ENCODE measurements around the gene LENEP.
A peak's percentile ranks its signal among the peaks of the same experiment; 100 is the strongest.

LENEP gene

DNA sequence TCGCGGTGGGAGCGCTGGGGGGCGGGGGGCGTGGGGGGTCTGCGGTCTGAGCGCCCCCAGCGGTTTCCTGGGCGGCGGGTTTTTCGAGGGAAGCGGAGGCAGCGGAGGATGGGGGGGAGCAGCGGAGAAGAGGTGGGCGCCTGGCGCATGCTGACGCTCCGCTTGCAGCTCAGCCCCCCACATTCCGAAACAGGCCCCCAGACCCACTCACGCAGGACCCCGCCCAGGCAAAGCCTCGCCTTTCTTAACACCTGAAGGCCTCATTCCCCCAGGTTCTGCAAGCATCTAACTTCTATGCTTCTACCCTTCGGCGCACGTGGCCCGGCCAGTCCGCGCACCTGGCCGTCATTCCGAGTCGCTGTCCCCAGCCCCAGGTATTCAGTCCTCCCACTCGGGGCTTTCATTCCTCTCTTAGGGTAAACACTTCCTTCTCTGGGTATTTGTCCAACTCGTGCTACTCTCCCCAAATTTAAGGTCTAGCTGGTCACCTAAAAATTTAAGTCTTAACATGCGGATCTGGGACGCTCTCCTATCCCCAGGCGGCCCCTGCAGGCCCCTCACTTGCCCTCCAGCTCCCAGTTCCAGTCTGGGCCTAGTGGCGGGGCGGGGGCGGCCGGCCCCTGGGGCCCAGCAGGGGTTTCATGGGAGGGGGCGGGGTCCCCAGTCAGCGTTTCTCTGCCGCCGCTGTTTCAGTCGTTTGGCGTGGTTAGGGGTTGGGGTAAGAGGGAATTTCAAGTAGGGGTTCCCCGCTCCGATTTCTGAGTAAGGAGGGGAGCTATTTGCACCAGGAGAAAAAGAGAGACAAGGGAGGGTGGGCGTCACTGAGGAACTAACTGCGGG, 6.4 kb downstream of the LENEP start:
- peak overlapping the region; percentile 84 for H3K4ac ChIP-seq (ENCODE audit: low read length)
- H3K9ac ChIP-seq (ENCODE audit: low read depth, low read length, poor library complexity) = peak overlapping the region; percentile 70
- peak overlapping the region; percentile 89 for H3K27ac ChIP-seq (replicated peaks; ENCODE audit: low read length)
- peak overlapping the region; percentile 90 for H2AK5ac ChIP-seq (ENCODE audit: low read depth, low read length)
- H2BK12ac ChIP-seq (ENCODE audit: low read length) = peak overlapping the region; percentile 93
- H3K4me3 ChIP-seq (ENCODE audit: low read length in 2 of 2) = peak overlapping the region; percentile 71 to 90
- peaks cover 8% of the 10 kb centered on the region for H3K79me1 ChIP-seq (ENCODE audit: low read depth, low read length)
- H3K14ac ChIP-seq (ENCODE audit: low read length) = peak overlapping the region; percentile 31
- peak overlapping the region; percentile 73 for H3K23ac ChIP-seq (ENCODE audit: low read depth, low read length, poor library complexity)
- H3K4me1 ChIP-seq (ENCODE audit: control insufficient read depth in 2 of 2, insufficient read depth in 1 of 2, low read depth in 1 of 2, low read length in 2 of 2) = peaks cover 16 to 19% of the 10 kb centered on the region in 2 donors
- H2BK15ac ChIP-seq (ENCODE audit: low read length) = peak overlapping the region; percentile 93
- H4K91ac ChIP-seq (ENCODE audit: low read depth, low read length, poor library complexity) = no peak overlapping the region
- peak overlapping the region; percentile 96 for H3K4me2 ChIP-seq (ENCODE audit: insufficient read depth, low read length, poor library complexity, severe bottlenecking)
- H2AFZ ChIP-seq (ENCODE audit: low read length) = peak overlapping the region; percentile 76
- H2BK120ac ChIP-seq (ENCODE audit: low read depth, low read length) = no peak overlapping the region
- H3K18ac ChIP-seq (ENCODE audit: low read length) = peak overlapping the region; percentile 97
- H3K27me3 ChIP-seq (ENCODE audit: control insufficient read depth in 3 of 3, insufficient read depth in 3 of 3, low read depth in 1 of 3, low read length in 3 of 3) = peaks cover 0 to 2% (median 0%) of the 10 kb centered on the region in 3 experiments
- no peaks in the 10 kb centered on the region for H3K36me3 ChIP-seq (replicated peaks in 1 of 2; ENCODE audit: control insufficient read depth in 2 of 2, insufficient read depth in 2 of 2, low read length in 2 of 2)
- H2BK5ac ChIP-seq (ENCODE audit: low read length) = peak overlapping the region; percentile 88
- no peak for DNase-seq (ENCODE audit: low spot score)
- no peaks in the 10 kb centered on the region for H3K9me3 ChIP-seq (replicated peaks in 1 of 2; ENCODE audit: control insufficient read depth in 2 of 2, insufficient read depth in 1 of 2, low read depth in 1 of 2, low read length in 2 of 2)
- no CpG with 5 or more reads among the region's 50 CpGs for WGBS, 2 donors (ENCODE audit: extremely low coverage in 2 of 2, insufficient read length in 2 of 2, insufficient replicate concordance in 1 of 2)
- H4K8ac ChIP-seq (ENCODE audit: low read depth, low read length) = no peak overlapping the region

DNA sequence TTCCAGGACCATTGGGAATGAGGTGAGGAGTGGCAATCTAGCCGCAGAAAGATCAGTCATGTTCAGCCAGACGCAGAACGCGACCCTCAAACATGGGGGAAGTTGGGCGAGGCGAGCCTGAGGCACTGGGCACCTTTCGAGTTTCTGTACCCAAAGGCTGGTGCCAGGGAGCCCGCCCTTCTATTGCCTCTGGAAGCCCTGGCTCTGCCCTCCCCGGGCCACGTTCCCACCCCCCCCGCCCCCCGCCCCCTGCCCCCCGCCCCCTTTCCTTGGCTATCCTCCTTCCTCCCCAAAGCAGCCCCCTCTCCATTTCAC, 7.0 kb downstream of the LENEP start:
- Histone ChIP-seq H3K14ac (ENCODE audit: low read length) (peak overlapping the region; percentile 31), H3K4me3 (ENCODE audit: low read length in 2 of 2) (peak overlapping the region; percentile 24 to 90), H3K9ac (ENCODE audit: low read depth, low read length, poor library complexity) (peak overlapping the region; percentile 90), H3K18ac (ENCODE audit: low read length) (peak overlapping the region; percentile 97), H3K27me3 (ENCODE audit: control insufficient read depth in 3 of 3, insufficient read depth in 3 of 3, low read depth in 1 of 3, low read length in 3 of 3) (peaks cover 0 to 2% (median 0%) of the 10 kb centered on the region in 3 experiments), H3K4me2 (ENCODE audit: insufficient read depth, low read length, poor library complexity, severe bottlenecking) (peak overlapping the region; percentile 96), H2AFZ (ENCODE audit: low read length) (peak overlapping the region; percentile 97), H2BK15ac (ENCODE audit: low read length) (peak overlapping the region; percentile 93), H3K27ac (replicated peaks; ENCODE audit: low read length) (peak overlapping the region; percentile 89), H3K23ac (ENCODE audit: low read depth, low read length, poor library complexity) (peak overlapping the region; percentile 73), H3K79me1 (ENCODE audit: low read depth, low read length) (peaks cover 8% of the 10 kb centered on the region), H3K9me3 (replicated peaks in 1 of 2; ENCODE audit: control insufficient read depth in 2 of 2, insufficient read depth in 1 of 2, low read depth in 1 of 2, low read length in 2 of 2) (no peaks in the 10 kb centered on the region), H2BK5ac (ENCODE audit: low read length) (peak overlapping the region; percentile 88), H4K8ac (ENCODE audit: low read depth, low read length) (no peak overlapping the region), H4K91ac (ENCODE audit: low read depth, low read length, poor library complexity) (no peak overlapping the region), H2BK12ac (ENCODE audit: low read length) (peak overlapping the region; percentile 93), H3K4me1 (ENCODE audit: control insufficient read depth in 2 of 2, insufficient read depth in 1 of 2, low read depth in 1 of 2, low read length in 2 of 2) (peaks cover 17 to 19% of the 10 kb centered on the region in 2 donors), H2BK120ac (ENCODE audit: low read depth, low read length) (no peak overlapping the region), H3K36me3 (replicated peaks in 1 of 2; ENCODE audit: control insufficient read depth in 2 of 2, insufficient read depth in 2 of 2, low read length in 2 of 2) (no peaks in the 10 kb centered on the region), H2AK5ac (ENCODE audit: low read depth, low read length) (peak overlapping the region; percentile 83), H3K4ac (ENCODE audit: low read length) (no peak overlapping the region)
- no peak for DNase-seq (ENCODE audit: low spot score)
- no CpG with 5 or more reads among the region's 13 CpGs for WGBS, 2 donors (ENCODE audit: extremely low coverage in 2 of 2, insufficient read length in 2 of 2, insufficient replicate concordance in 1 of 2)

DNA sequence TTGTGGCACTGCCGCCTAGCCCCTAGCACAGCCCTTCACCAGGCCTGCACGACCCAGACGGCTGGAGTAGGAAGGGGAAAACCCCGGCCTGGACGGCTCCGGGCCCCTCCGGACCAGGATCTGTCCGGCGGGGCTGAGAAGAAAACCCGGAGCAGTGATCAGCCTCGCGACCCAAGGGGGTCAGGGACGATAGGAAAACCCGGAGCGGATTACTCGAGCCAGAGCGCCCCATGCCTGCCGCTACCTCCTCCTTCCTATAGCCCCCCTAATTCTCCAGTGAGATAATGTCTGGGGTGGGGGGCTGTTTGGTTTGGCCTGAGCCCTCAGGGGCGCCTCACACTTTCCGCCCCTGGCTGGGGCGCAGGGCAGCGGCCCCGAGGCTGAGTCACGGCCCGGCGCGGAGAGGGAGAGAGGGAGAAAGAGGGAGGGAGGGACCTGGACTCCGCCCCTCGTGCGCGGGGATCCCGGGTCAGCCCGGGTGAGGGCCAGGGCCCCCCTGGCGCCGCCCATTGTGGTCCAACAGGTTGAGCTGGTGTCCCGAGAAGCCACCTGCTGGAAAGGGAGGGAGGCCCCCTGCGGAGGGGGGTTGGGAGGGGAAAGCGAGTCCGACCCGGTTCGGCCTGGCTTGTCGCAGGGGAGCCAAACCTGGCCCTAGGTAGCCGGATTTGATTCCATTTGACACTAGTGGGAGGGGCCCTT, 7.5 kb downstream of the LENEP start:
- H3K79me1 ChIP-seq (ENCODE audit: low read depth, low read length) = peaks cover 9% of the 10 kb centered on the region
- no peaks in the 10 kb centered on the region for H3K36me3 ChIP-seq (replicated peaks in 1 of 2; ENCODE audit: control insufficient read depth in 2 of 2, insufficient read depth in 2 of 2, low read length in 2 of 2)
- H2AFZ ChIP-seq (ENCODE audit: low read length) = peak overlapping the region; percentile 97
- no peaks in the 10 kb centered on the region for H3K9me3 ChIP-seq (replicated peaks in 1 of 2; ENCODE audit: control insufficient read depth in 2 of 2, insufficient read depth in 1 of 2, low read depth in 1 of 2, low read length in 2 of 2)
- H2BK15ac ChIP-seq (ENCODE audit: low read length) = peak overlapping the region; percentile 68
- peak overlapping the region; percentile 88 for H2BK5ac ChIP-seq (ENCODE audit: low read length)
- H3K4me3 ChIP-seq (ENCODE audit: low read length in 2 of 2) = peak overlapping the region; percentile 82 to 90
- H3K27me3 ChIP-seq (ENCODE audit: control insufficient read depth in 3 of 3, insufficient read depth in 3 of 3, low read depth in 1 of 3, low read length in 3 of 3) = peaks cover 0 to 2% (median 0%) of the 10 kb centered on the region in 3 experiments
- H3K4me2 ChIP-seq (ENCODE audit: insufficient read depth, low read length, poor library complexity, severe bottlenecking) = peak overlapping the region; percentile 96
- no peak overlapping the region for H3K4ac ChIP-seq (ENCODE audit: low read length)
- DNase-seq (ENCODE audit: low spot score) = peak; percentile 97
- peak overlapping the region; percentile 89 for H3K27ac ChIP-seq (replicated peaks; ENCODE audit: low read length)
- H2AK5ac ChIP-seq (ENCODE audit: low read depth, low read length) = peak overlapping the region; percentile 23
- no peak overlapping the region for H2BK120ac ChIP-seq (ENCODE audit: low read depth, low read length)
- peaks cover 17 to 19% of the 10 kb centered on the region in 2 donors for H3K4me1 ChIP-seq (ENCODE audit: control insufficient read depth in 2 of 2, insufficient read depth in 1 of 2, low read depth in 1 of 2, low read length in 2 of 2)
- no peak overlapping the region for H2BK12ac ChIP-seq (ENCODE audit: low read length)
- H3K9ac ChIP-seq (ENCODE audit: low read depth, low read length, poor library complexity) = peak overlapping the region; percentile 34
- peak overlapping the region; percentile 92 for H3K18ac ChIP-seq (ENCODE audit: low read length)
- no peak overlapping the region for H3K14ac ChIP-seq (ENCODE audit: low read length)
- H4K8ac ChIP-seq (ENCODE audit: low read depth, low read length) = no peak overlapping the region
- no peak overlapping the region for H4K91ac ChIP-seq (ENCODE audit: low read depth, low read length, poor library complexity)
- peak overlapping the region; percentile 88 for H3K23ac ChIP-seq (ENCODE audit: low read depth, low read length, poor library complexity)
- no CpG with 5 or more reads among the region's 43 CpGs for WGBS, 2 donors (ENCODE audit: extremely low coverage in 2 of 2, insufficient read length in 2 of 2, insufficient replicate concordance in 1 of 2)

DNA sequence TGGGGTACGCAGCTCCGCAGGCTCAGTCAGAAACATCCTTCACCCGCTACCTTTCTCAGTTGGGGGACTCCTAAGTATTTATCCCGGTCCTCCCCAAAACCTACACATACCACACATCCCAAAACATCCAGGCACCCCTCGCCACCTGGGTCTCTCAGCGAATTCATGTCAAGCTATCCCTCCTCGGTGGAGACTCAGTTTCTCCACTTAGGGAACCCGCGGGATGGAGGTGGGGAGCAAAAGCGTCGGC, 8.0 kb downstream of the LENEP start:
- Histone ChIP-seq H3K27me3 (ENCODE audit: control insufficient read depth in 3 of 3, insufficient read depth in 3 of 3, low read depth in 1 of 3, low read length in 3 of 3) (peaks cover 0 to 2% (median 0%) of the 10 kb centered on the region in 3 experiments), H3K9ac (ENCODE audit: low read depth, low read length, poor library complexity) (peak overlapping the region; percentile 79), H4K8ac (ENCODE audit: low read depth, low read length) (no peak overlapping the region), H2BK15ac (ENCODE audit: low read length) (no peak overlapping the region), H2AK5ac (ENCODE audit: low read depth, low read length) (peak overlapping the region; percentile 72), H3K23ac (ENCODE audit: low read depth, low read length, poor library complexity) (peak overlapping the region; percentile 88), H3K4me1 (ENCODE audit: control insufficient read depth in 2 of 2, insufficient read depth in 1 of 2, low read depth in 1 of 2, low read length in 2 of 2) (peaks cover 17 to 19% of the 10 kb centered on the region in 2 donors), H3K4me2 (ENCODE audit: insufficient read depth, low read length, poor library complexity, severe bottlenecking) (peak overlapping the region; percentile 85), H3K18ac (ENCODE audit: low read length) (peak overlapping the region; percentile 92), H2BK5ac (ENCODE audit: low read length) (peak overlapping the region; percentile 88), H3K36me3 (replicated peaks in 1 of 2; ENCODE audit: control insufficient read depth in 2 of 2, insufficient read depth in 2 of 2, low read length in 2 of 2) (no peaks in the 10 kb centered on the region), H3K27ac (replicated peaks; ENCODE audit: low read length) (peak overlapping the region; percentile 89), H3K14ac (ENCODE audit: low read length) (no peak overlapping the region), H3K4ac (ENCODE audit: low read length) (no peak overlapping the region), H3K9me3 (replicated peaks in 1 of 2; ENCODE audit: control insufficient read depth in 2 of 2, insufficient read depth in 1 of 2, low read depth in 1 of 2, low read length in 2 of 2) (no peaks in the 10 kb centered on the region), H3K79me1 (ENCODE audit: low read depth, low read length) (peaks cover 9% of the 10 kb centered on the region), H4K91ac (ENCODE audit: low read depth, low read length, poor library complexity) (no peak overlapping the region), H2AFZ (ENCODE audit: low read length) (peak overlapping the region; percentile 97), H2BK120ac (ENCODE audit: low read depth, low read length) (no peak overlapping the region), H2BK12ac (ENCODE audit: low read length) (no peak overlapping the region), H3K4me3 (ENCODE audit: low read length in 2 of 2) (peak overlapping the region; percentile 82 to 90)
- no CpG with 5 or more reads among the region's 11 CpGs for WGBS, 2 donors (ENCODE audit: extremely low coverage in 2 of 2, insufficient read length in 2 of 2, insufficient replicate concordance in 1 of 2)
- DNase-seq (ENCODE audit: low spot score) = no peak
